Activated CD4-positive, alpha-beta T cell treated with anti-CD3 and anti-CD28 coated beads, Interleukin-2, amount 50 U/mL, for 1 hour (primary cell): ENCODE measurements around the gene TOR1AIP2.
"Not testable (repeated sequence)": the region's sequence is repeated elsewhere in the genome, so short reads cannot be mapped to it uniquely, and the experiment has no call there.

Experiments used
- DNase-seq: peaks from one replicate; pipeline ENCODE4 v3.0.0-alpha.2; 2020

The TOR1AIP2 gene

DNA sequence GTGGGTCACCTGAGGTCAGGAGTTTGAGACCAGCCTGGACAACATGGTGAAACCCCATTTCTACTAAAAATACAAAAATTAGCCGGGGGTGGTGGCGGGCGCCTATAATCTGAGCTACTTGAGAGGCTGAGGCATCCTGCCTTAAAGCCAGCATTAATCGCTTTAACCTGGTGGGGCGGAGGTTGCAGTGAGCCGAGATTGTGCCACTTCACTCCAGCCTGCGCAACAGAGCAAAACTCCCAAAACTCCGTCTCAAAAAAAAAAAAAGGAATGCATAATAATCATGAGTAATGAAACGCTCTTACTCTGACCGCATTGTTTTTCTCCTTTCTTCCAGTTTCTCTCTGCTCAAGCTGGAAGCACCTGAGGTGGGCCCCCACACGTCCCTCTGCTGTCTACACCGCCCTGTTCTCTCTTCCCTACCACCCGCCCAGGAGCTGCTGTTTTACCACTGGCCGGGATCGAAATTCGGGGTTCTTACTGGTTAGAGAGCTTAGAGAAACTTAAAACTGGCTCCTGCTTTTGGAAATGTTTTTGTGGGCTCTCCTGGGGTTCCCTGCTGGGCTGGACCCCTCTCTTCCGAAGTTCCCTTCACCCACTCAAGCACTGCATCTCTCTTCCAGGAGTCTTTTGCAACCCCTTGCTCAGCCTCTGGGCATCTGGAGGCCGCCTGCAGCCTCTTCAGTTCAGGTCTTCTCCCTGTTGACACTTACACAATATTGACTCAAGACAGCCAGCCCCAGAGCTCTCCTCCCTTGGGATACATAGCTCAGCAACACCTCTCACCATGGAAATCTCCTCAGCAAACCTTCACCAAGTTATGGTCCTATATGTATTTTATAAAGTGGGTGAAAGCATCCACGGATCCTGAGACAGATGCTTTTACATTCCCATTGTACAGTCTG, 72.1 kb downstream of the TOR1AIP2 start:
- DNase-seq: no peak

DNA sequence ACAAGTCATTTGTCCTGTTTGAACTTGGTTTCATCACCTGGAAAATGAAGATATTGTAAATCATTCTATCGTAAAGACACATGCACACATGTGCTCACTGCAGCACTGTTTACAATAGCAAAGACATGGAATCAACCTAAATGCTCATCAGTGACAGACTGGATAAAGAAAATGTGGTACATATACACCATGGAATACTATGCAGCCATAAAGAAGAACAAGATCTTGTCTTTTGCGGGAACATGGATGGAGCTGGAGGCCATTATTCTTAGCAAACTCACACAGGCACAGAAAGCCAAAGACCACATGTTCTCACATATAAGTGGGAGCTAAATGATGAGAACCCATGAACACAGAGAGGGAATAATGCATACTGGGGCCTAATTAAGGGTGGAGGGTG, 73.2 kb downstream of the TOR1AIP2 start:
- not testable (repeated sequence) for DNase-seq

DNA sequence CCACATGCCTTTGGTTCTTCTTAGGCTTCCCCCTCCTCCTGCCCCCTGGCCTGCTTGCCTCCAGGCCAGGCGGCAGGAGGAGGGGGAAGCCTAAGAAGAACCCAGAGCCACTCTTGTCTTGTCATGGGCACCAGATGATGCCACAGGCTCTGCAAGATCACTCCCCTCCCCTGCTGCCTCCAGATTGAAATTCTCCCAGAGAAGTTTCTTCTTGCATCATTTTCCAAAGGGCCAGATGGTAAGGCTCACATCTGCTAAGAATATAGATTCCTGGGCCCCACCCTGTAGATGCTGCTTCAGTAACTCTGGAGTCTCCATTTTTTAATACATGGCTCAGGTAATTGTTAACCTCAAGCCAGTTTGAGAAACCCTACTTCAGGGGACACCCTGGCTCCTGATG, 73.7 kb downstream of the TOR1AIP2 start:
- DNase-seq: no peak

DNA sequence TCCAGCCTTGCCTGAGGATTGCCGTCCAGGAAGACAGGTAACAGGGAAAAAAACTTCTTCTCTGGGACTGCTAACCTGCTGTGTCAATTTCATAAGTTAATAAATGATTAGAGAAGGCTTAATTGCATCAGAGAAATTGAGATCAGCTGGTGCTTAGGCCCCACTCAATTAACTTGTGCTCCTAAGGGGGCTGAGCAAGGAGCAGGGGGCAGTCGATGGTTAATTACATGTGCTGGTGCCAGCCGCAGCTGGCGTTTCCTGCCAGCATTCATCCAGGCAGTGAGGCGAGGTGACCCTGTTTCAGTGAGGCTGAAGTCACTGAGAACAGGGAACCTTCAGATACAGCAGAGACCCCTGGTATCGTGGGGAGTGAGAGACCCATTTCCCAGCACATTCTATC, 74.5 kb downstream of the TOR1AIP2 start:
- no peak for DNase-seq

DNA sequence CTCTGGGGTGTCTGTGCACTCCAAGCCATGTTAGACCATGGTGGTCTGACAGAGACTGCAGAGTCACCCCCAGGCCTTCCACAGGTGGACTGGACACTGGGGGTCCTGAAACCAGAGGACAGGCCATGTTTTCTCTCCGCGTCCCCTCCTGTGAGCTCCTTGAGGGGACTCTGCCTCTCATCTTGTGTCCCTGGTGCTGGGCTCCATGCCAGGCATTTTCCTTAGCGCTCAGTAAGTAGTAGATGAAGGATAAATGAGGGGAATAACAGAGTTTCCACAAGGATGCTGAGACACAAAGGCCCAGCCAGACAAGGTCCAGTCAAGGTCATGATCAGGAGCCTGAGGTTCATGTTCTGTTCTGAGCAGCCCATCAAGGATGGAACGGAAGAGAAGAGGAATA, 77.1 kb downstream of the TOR1AIP2 start:
- DNase-seq: no peak

DNA sequence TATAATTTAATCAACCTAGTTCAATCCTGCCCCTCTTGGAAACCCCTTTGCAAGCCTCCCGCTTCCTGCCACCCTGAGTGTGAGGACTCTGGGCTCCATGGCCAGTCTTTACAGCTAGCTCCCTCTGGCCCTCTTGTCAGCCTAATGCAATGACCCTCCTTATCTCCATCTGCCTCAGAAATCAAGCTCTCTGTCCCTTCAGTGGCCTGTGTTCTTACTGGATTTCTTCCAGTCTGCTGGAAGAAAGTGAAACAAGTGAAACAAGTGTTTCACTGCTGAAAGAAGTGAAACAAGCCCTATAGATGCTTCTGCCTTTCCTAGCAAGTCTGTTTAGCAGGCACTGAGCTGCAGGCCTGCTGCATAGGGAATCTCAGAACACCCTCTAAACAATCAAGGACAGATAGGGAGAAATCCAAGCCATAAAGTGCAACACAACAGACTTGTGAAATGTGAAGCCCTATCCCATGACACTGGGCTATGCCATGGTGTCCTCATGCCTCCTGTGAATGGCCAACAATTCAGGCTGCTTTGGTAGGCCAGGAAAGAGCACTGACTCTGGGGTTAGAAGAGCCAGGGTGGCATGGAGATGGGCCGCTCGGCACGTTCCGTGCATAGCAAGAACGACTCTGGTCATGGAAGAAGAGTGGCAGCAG, 78.6 kb downstream of the TOR1AIP2 start:
- no peak for DNase-seq

DNA sequence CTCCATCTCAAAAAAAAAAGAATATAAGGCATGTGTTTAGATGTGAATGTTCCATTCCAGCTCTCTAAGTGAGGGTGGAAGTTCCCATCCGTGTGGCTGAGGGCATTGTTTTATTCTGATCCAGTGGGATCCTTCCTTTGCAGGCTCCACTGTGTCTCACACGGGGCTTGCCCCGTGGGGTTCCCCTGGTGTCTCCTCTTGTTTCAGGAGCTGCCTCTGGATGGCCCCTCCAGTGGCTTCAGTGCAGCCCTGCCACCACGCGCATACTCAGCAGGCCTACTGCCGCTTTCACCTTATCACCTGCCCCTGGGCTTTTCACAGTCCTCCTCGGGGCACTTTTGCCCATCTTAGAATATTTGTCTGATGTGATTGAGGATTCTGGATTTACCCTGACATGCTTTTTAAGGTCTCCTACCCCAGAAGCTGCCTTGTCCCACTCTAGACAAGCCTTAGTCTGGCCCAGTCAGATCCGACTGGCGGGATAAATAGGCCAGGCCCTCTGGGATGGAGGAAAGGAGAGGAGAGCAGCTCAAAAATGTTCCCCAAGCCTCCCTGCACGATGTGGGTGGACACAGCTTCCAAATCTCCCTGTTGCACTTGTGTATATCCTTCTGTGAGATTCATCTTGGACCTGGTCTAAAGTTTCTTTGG, 79.3 kb downstream of the TOR1AIP2 start:
- no peak for DNase-seq

DNA sequence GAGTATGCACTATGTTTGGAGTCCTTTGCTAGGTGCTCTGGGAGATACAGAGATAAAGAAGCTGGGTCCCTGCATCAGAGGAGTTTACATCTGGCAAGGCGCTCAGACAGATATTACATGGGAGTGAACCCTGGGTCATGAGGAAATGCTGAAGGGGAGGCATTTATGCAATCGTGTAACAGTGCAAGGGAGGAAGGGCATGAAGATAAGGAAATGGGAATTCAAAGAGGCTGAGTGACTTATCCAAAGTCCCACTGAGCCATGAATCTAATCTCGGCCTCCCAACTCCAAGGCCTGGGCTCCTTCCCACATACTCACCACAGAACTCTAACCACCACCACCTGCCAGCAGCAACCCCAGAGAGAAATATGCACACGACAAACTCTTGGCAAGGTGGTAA, 82.9 kb downstream of the TOR1AIP2 start:
- no peak for DNase-seq

DNA sequence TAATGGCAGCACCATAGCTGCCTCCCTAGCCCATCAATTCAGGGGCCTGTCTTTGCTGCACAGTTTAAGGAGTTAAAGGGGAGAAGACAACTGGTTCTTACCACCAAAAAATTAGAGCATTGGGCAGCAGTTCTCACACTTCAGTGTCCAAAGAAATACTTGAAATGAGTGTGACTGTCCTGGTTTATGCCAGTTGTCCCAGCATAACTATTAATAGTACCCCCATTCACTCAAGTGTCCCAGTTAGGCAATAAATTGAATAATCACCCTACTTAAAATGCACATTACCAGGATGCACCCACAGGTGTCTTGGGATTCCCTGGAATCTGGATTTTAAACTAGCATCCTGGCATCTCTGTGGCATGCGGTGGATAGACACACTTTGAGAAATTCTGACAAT, 83.5 kb downstream of the TOR1AIP2 start:
- DNase-seq: no peak

DNA sequence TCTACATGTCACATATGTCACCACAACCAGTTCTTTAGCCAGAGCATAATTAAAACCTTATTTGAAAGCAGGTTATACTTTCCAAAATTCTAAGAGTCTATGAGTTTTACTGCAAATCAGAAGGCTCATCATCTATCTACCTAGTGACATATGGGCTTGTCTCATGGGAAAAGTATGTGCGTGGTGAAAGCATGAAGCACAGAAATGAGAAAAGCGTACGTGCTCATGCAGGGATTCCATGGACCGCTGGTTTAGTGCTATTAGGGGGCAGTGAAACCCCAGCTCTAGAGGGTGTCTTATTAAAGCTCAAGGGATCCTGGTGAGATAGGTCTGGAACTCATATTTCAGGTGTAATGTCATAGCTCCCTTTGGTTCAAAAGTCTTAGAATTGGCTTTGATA, 84.3 kb downstream of the TOR1AIP2 start:
- no peak for DNase-seq
